ENCODE measurements around the gene ATAD5. TPM values are rescaled to one million over a fixed set of nuclear protein-coding genes. Genes with fewer than 3 reads are reported as not detected.

Gene ATAD5
- total and polyA plus RNA-seq, 2 of the 13 experiments (the other 11 are each of a cell fraction or from before 2014, with no cell fraction given): 1.8 to 10.7 TPM

DNA sequence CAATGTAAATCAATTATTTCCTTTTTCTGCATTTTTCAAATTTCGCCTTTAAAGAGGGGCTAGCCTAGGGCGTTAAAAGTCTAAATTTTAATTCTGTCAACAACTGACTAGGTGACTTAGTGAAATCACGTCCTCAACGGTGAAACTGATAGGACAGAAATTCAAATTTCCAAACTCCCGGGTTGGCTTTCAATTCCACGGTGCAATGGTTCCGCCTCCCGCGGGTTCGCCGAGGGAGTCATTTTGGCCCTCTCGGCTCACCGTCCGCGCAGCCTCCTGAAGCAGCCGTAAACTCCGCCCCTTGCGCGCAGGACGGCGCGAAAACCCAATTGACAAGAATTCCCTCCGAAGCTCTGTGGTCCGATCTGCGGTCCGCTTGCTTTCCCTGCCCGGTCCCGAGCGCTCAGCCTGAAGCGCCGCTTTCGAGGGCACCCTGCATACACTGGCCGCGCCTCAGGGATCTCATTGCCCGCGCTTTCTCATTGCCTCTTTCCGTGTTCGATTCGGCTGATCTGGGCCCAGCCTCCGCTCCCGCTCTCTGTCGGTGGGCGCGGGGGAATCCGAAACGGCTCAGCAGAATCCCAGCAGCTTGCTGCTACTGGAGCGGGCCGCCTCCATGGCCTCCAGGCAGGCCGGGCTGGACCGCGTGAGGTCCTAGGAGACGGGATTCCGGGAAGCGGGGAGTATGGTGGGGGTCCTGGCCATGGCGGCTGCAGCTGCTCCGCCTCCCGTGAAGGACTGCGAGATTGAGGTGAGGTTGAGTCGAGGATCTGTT is at the start of gene ATAD5 (continued):
- TF ChIP-seq, protein P1, sequence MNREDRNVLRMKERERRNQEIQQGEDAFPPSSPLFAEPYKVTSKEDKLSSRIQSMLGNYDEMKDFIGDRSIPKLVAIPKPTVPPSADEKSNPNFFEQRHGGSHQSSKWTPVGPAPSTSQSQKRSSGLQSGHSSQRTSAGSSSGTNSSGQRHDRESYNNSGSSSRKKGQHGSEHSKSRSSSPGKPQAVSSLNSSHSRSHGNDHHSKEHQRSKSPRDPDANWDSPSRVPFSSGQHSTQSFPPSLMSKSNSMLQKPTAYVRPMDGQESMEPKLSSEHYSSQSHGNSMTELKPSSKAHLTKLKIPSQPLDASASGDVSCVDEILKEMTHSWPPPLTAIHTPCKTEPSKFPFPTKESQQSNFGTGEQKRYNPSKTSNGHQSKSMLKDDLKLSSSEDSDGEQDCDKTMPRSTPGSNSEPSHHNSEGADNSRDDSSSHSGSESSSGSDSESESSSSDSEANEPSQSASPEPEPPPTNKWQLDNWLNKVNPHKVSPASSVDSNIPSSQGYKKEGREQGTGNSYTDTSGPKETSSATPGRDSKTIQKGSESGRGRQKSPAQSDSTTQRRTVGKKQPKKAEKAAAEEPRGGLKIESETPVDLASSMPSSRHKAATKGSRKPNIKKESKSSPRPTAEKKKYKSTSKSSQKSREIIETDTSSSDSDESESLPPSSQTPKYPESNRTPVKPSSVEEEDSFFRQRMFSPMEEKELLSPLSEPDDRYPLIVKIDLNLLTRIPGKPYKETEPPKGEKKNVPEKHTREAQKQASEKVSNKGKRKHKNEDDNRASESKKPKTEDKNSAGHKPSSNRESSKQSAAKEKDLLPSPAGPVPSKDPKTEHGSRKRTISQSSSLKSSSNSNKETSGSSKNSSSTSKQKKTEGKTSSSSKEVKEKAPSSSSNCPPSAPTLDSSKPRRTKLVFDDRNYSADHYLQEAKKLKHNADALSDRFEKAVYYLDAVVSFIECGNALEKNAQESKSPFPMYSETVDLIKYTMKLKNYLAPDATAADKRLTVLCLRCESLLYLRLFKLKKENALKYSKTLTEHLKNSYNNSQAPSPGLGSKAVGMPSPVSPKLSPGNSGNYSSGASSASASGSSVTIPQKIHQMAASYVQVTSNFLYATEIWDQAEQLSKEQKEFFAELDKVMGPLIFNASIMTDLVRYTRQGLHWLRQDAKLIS (CRISPR knock-in tag; IDR thresholded peaks at IDR 0.05): no peak
- peak; percentile 89; the same call in 1 of the 2 replicates for TF ChIP-seq SP140L (CRISPR knock-in tag; IDR thresholded peaks at IDR 0.05; ENCODE audit: borderline replicate concordance)
- TF ChIP-seq FOXJ3 (CRISPR knock-in tag; IDR thresholded peaks at IDR 0.05; ENCODE audit: borderline replicate concordance): no peak; the same call in 1 of the 2 replicates
- TF ChIP-seq EED (CRISPR knock-in tag; IDR thresholded peaks at IDR 0.05): no peak
- TF ChIP-seq, protein P2, sequence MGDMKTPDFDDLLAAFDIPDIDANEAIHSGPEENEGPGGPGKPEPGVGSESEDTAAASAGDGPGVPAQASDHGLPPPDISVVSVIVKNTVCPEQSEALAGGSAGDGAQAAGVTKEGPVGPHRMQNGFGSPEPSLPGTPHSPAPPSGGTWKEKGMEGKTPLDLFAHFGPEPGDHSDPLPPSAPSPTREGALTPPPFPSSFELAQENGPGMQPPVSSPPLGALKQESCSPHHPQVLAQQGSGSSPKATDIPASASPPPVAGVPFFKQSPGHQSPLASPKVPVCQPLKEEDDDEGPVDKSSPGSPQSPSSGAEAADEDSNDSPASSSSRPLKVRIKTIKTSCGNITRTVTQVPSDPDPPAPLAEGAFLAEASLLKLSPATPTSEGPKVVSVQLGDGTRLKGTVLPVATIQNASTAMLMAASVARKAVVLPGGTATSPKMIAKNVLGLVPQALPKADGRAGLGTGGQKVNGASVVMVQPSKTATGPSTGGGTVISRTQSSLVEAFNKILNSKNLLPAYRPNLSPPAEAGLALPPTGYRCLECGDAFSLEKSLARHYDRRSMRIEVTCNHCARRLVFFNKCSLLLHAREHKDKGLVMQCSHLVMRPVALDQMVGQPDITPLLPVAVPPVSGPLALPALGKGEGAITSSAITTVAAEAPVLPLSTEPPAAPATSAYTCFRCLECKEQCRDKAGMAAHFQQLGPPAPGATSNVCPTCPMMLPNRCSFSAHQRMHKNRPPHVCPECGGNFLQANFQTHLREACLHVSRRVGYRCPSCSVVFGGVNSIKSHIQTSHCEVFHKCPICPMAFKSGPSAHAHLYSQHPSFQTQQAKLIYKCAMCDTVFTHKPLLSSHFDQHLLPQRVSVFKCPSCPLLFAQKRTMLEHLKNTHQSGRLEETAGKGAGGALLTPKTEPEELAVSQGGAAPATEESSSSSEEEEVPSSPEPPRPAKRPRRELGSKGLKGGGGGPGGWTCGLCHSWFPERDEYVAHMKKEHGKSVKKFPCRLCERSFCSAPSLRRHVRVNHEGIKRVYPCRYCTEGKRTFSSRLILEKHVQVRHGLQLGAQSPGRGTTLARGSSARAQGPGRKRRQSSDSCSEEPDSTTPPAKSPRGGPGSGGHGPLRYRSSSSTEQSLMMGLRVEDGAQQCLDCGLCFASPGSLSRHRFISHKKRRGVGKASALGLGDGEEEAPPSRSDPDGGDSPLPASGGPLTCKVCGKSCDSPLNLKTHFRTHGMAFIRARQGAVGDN (CRISPR knock-in tag; IDR thresholded peaks at IDR 0.05): peak; percentile 89
- TF ChIP-seq, protein P3, sequence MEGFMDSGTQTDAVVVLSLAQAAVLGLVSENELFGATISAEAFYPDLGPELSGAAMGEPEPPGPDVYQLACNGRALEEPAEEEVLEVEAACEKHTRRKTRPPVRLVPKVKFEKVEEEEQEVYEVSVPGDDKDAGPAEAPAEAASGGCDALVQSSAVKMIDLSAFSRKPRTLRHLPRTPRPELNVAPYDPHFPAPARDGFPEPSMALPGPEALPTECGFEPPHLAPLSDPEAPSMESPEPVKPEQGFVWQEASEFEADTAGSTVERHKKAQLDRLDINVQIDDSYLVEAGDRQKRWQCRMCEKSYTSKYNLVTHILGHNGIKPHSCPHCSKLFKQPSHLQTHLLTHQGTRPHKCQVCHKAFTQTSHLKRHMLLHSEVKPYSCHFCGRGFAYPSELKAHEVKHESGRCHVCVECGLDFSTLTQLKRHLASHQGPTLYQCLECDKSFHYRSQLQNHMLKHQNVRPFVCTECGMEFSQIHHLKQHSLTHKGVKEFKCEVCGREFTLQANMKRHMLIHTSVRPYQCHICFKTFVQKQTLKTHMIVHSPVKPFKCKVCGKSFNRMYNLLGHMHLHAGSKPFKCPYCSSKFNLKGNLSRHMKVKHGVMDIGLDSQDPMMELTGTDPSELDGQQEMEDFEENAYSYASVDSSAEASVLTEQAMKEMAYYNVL (CRISPR knock-in tag; IDR thresholded peaks at IDR 0.05; ENCODE audit: borderline replicate concordance): peak; percentile 49; the same call in 1 of the 2 replicates
- no peak for TF ChIP-seq SCMH1 (CRISPR knock-in tag; IDR thresholded peaks at IDR 0.05; ENCODE audit: borderline replicate concordance)
- TF ChIP-seq, protein P4, sequence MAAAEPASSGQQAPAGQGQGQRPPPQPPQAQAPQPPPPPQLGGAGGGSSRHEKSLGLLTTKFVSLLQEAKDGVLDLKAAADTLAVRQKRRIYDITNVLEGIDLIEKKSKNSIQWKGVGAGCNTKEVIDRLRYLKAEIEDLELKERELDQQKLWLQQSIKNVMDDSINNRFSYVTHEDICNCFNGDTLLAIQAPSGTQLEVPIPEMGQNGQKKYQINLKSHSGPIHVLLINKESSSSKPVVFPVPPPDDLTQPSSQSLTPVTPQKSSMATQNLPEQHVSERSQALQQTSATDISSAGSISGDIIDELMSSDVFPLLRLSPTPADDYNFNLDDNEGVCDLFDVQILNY (CRISPR knock-in tag; conservative IDR thresholded peaks at IDR 0.05): peak; percentile 99
- TF ChIP-seq, protein P5, sequence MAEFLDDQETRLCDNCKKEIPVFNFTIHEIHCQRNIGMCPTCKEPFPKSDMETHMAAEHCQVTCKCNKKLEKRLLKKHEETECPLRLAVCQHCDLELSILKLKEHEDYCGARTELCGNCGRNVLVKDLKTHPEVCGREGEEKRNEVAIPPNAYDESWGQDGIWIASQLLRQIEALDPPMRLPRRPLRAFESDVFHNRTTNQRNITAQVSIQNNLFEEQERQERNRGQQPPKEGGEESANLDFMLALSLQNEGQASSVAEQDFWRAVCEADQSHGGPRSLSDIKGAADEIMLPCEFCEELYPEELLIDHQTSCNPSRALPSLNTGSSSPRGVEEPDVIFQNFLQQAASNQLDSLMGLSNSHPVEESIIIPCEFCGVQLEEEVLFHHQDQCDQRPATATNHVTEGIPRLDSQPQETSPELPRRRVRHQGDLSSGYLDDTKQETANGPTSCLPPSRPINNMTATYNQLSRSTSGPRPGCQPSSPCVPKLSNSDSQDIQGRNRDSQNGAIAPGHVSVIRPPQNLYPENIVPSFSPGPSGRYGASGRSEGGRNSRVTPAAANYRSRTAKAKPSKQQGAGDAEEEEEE (CRISPR knock-in tag; IDR thresholded peaks at IDR 0.05; ENCODE audit: borderline replicate concordance): no peak
- TF ChIP-seq PLRG1 (conservative IDR thresholded peaks at IDR 0.05): no peak
- TF ChIP-seq, protein P6, sequence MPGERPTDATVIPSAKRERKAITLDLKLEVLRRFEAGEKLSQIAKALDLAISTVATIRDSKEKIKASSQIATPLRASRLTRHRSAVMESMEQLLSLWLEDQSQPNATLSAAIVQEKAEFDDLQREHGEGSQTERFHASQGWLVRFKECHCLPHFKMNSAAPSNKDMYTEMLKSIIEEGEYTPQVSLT (CRISPR knock-in tag; IDR thresholded peaks at IDR 0.05; ENCODE audit: borderline replicate concordance, low read depth): no peak

All from HepG2 (cell line).